Endothelial cell of umbilical vein (primary cell): ENCODE data around the gene GOLGA3. TPM values are rescaled to one million over a fixed set of nuclear protein-coding genes. Genes with fewer than 3 reads are reported as not detected.

Experiments
- BruUV-seq: library from RNA; stranded (reverse); fragments of 400-500 nt; replicated peaks from 2 replicates; lab custom pipeline; 2021; lab: Mats Ljungman, UMichigan
- CTCF ChIA-PET: fragments of 300-600, 350-600 bp; sonication (Branson Sonifier 250); formaldehyde crosslinking; loops from one replicate; lab custom pipeline; 2021; ENCODE audit warnings: antibody characterized with exemption, inconsistent platforms; lab: Charles Lee
- POLR2A ChIA-PET: fragments of 300-600, 350-600 bp; sonication (Branson Sonifier 250); formaldehyde crosslinking; loops from one replicate; lab custom pipeline; 2021; ENCODE audit warnings: antibody characterized with exemption, inconsistent platforms; lab: Charles Lee
- DNase-seq: peaks from one replicate; pipeline ENCODE4 v3.0.0-alpha.2; 2011; ENCODE audit warnings: low read depth, low spot score
- FAIRE-seq: peaks from 2 replicates; lab custom pipeline; 2011; peaks lifted over from hg19 to GRCh38; lab: Jason Lieb, UNC
- H2AFZ ChIP-seq: 2 replicates; pipeline ENCODE4 v1.6.0; 2012; ENCODE audit warnings: low read depth, low read length, control low read depth, inconsistent platforms
- H3K27ac ChIP-seq: 2 replicates; pipeline ENCODE4 v1.5.1; 2011; ENCODE audit warnings: low read depth, mild to moderate bottlenecking, control low read depth, low read length, moderate library complexity; ENCODE audit not compliant: insufficient read depth
- H3K27me3 ChIP-seq, 2 experiments: 2 replicates each; pipeline versions ENCODE4 v1.6.0 to v1.6.1; 2011; ENCODE audit warnings: low read length in 2 of 2, mixed read lengths in 1 of 2; ENCODE audit not compliant: control insufficient read depth in 2 of 2, insufficient read depth in 2 of 2
- H3K36me3 ChIP-seq, 2 experiments: 2 replicates in 1 of 2; 3 replicates in 1 of 2; pipeline ENCODE4 v1.5.1; 2011; ENCODE audit warnings: low read length in 2 of 2, mild to moderate bottlenecking in 1 of 2, moderate library complexity in 1 of 2; ENCODE audit not compliant: control insufficient read depth in 2 of 2, insufficient read depth in 2 of 2; ENCODE audit errors: extremely low read depth in 1 of 2
- H3K4me1 ChIP-seq: 3 replicates; pipeline ENCODE4 v1.5.1; 2011; ENCODE audit warnings: mild to moderate bottlenecking, low read length; ENCODE audit not compliant: control insufficient read depth, insufficient read depth; ENCODE audit errors: extremely low read depth
- H3K4me2 ChIP-seq: 2 replicates; pipeline ENCODE4 v1.6.1; 2011; ENCODE audit warnings: low read length, control low read depth, mixed read lengths; ENCODE audit not compliant: insufficient read depth
- H3K4me3 ChIP-seq, 3 experiments: fragments of 200-600 bp in 1 of 3; sonication (generic), shearing (Covaris generic) in 1 of 3; replicated peaks in 1 of 3; 2 replicates each; pipeline ENCODE4 v1.5.1; 2011 to 2016; ENCODE audit warnings: control low read depth in 3 of 3, low read length in 3 of 3, mild to moderate bottlenecking in 2 of 3, inconsistent platforms in 1 of 3, low read depth in 1 of 3, moderate library complexity in 1 of 3; ENCODE audit not compliant: insufficient read depth in 1 of 3
- H3K79me2 ChIP-seq: 2 replicates; pipeline ENCODE4 v1.6.0; 2012; ENCODE audit warnings: low read length, inconsistent platforms; ENCODE audit not compliant: control insufficient read depth, insufficient read depth
- H3K9ac ChIP-seq: replicated peaks from 2 replicates; pipeline ENCODE3; 2011; ENCODE audit warnings: low read length, control low read depth; ENCODE audit not compliant: insufficient read depth; ENCODE audit errors: extremely low read depth
- H3K9me1 ChIP-seq: replicated peaks from 3 replicates; pipeline ENCODE4 v1.6.0; 2011; ENCODE audit warnings: mild to moderate bottlenecking, low read length; ENCODE audit not compliant: control insufficient read depth, insufficient read depth; ENCODE audit errors: extremely low read depth
- H3K9me3 ChIP-seq: replicated peaks from 2 replicates; pipeline ENCODE4 v1.5.1; 2012; ENCODE audit warnings: low read length, inconsistent platforms; ENCODE audit not compliant: control insufficient read depth, insufficient read depth
- H4K20me1 ChIP-seq: replicated peaks from 2 replicates; pipeline ENCODE3; 2011; ENCODE audit warnings: mild to moderate bottlenecking, low read length; ENCODE audit not compliant: control insufficient read depth, insufficient read depth; ENCODE audit errors: extremely low read depth
- EZH2 ChIP-seq: IDR thresholded peaks from 2 replicates; pipeline ENCODE4 v1.6.1; 2012; ENCODE audit warnings: borderline replicate concordance, low read depth, mild to moderate bottlenecking, moderate library complexity, low read length, inconsistent platforms; ENCODE audit not compliant: severe bottlenecking
- FOS ChIP-seq: IDR thresholded peaks from 2 replicates; pipeline ENCODE4 v1.6.1; 2011; ENCODE audit warnings: mild to moderate bottlenecking, low read length, moderate library complexity, borderline replicate concordance; ENCODE audit not compliant: insufficient read depth
- GATA2 ChIP-seq: IDR thresholded peaks from 2 replicates; pipeline ENCODE4 v1.7.0; 2011; ENCODE audit warnings: low read depth, mild to moderate bottlenecking, moderate library complexity, mixed read lengths, low read length; ENCODE audit not compliant: insufficient read length, insufficient read depth
- JUN ChIP-seq: IDR thresholded peaks from 2 replicates; pipeline ENCODE4 v1.6.1; 2011; ENCODE audit warnings: borderline replicate concordance, low read depth; ENCODE audit not compliant: insufficient read length, insufficient read depth
- MYC ChIP-seq: IDR thresholded peaks from one replicate; pipeline ENCODE4 v1.6.1; 2011; ENCODE audit warnings: mild to moderate bottlenecking, low read depth, low read length
- POLR2A ChIP-seq: IDR thresholded peaks from 2 replicates; pipeline ENCODE4 v1.6.1; 2012; ENCODE audit warnings: low read depth, mild to moderate bottlenecking, control low read depth, low read length
- POLR2AphosphoS5 ChIP-seq: IDR thresholded peaks from 2 replicates; pipeline ENCODE4 v1.6.1; 2012; ENCODE audit warnings: low read depth, mild to moderate bottlenecking, control low read depth, low read length, moderate library complexity; ENCODE audit not compliant: insufficient read depth
- dilution Hi-C: fragments of 300-500 bp; cut with MboI; formaldehyde crosslinking; loops from one replicate; pipeline ENCODE4 v1.15.0; 2019; ENCODE audit warnings: low sequenced_read_pairs; ENCODE audit not compliant: extremely low pct_ligation_motif_present
- intact Hi-C: fragments of 100-400 bp; cut with micrococcal nuclease; formaldehyde crosslinking; loops from one replicate; pipeline ENCODE4 v1.10.0; 2022
- polyA plus RNA-seq, 4 experiments: library from polyadenylated mRNA; depleted of rRNA in 3 of 4; stranded (reverse) in 3 of 4; unstranded in 1 of 4; fragments of >200 nt; gene quantifications; 2 replicates each; pipeline versions ENCODE4 v1.2.1 to v1.2.3, GENCODE V29; 2011 to 2012; ENCODE audit warnings: missing spikeins in 1 of 4
- total RNA-seq: library from RNA; stranded (reverse); gene quantifications from 2 replicates; pipeline ENCODE4 v1.2.3, GENCODE V29; 2021
- TF ChIP-seq, protein P1 (sequence below), 2 donors: IDR thresholded peaks; 1 replicate in 1 of 2; 2 replicates in 1 of 2; pipeline ENCODE4 v1.5.1; 2011; ENCODE audit warnings: low read length in 2 of 2, mild to moderate bottlenecking in 2 of 2, moderate library complexity in 2 of 2, control low read depth in 1 of 2, inconsistent platforms in 1 of 2, low read depth in 1 of 2; ENCODE audit not compliant: insufficient read depth in 1 of 2; ENCODE audit errors: extremely low read depth in 1 of 2
- TF ChIP-seq, protein P2 (sequence below): IDR thresholded peaks from 2 replicates; pipeline ENCODE4 v1.6.1; 2011; ENCODE audit not compliant: insufficient read depth, insufficient read length

The GOLGA3 gene
- total and polyA plus RNA-seq, 2 donors (not counting 3 experiments of a cell fraction or from before 2014, with no cell fraction given): 18.4 to 86.0 TPM

DNA sequence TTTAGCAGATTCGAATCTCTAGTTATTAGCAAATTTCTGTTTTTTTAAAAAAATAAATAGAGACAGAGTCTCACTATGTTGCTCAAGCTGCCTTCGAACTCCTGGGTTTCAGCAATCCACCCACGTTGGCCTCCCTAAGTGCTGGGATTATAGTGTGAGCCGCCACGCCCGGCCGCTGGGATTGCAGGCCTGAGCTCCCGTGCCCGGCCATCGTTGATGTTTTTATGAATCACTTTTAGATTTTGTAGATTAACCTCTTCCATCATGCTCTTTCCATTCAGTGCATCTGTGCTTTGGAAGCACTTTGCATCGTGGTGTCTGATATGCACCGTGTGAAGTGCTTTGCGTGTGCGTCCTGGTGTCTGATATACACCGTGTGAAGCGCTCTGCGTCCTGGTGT lies 97.1 kb downstream of the GOLGA3 start:
- Histone ChIP-seq H3K27ac (no peak overlapping the region), H3K36me3 (peaks cover 29 to 53% of the 10 kb centered on the region in 2 experiments), H3K9me1 (no peaks in the 10 kb centered on the region), H3K4me3 (no peak overlapping the region), H3K9me3 (no peaks in the 10 kb centered on the region), H3K4me2 (no peak overlapping the region), H2AFZ (no peak overlapping the region), H4K20me1 (no peaks in the 10 kb centered on the region), H3K27me3 (no peaks in the 10 kb centered on the region), H3K79me2 (peaks cover 6% of the 10 kb centered on the region), H3K9ac (no peak overlapping the region), H3K4me1 (no peaks in the 10 kb centered on the region)
- DNase-seq (no peak), FAIRE-seq (no peak)
- ChIA-PET POLR2A (no interaction called here), CTCF (interaction anchor here (1.0 kb wide), 1 partner anchor 18 kb away, joined by 3 read pairs; no protein-coding TSS in a partner anchor)
- BruUV-seq: no TSS peak
- TF ChIP-seq JUN: no peak
- no peak for TF ChIP-seq EZH2
- TF ChIP-seq, protein P1, sequence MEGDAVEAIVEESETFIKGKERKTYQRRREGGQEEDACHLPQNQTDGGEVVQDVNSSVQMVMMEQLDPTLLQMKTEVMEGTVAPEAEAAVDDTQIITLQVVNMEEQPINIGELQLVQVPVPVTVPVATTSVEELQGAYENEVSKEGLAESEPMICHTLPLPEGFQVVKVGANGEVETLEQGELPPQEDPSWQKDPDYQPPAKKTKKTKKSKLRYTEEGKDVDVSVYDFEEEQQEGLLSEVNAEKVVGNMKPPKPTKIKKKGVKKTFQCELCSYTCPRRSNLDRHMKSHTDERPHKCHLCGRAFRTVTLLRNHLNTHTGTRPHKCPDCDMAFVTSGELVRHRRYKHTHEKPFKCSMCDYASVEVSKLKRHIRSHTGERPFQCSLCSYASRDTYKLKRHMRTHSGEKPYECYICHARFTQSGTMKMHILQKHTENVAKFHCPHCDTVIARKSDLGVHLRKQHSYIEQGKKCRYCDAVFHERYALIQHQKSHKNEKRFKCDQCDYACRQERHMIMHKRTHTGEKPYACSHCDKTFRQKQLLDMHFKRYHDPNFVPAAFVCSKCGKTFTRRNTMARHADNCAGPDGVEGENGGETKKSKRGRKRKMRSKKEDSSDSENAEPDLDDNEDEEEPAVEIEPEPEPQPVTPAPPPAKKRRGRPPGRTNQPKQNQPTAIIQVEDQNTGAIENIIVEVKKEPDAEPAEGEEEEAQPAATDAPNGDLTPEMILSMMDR (IDR thresholded peaks at IDR 0.05; ENCODE audit: extremely low read depth in 1 of 2, insufficient read depth in 1 of 2, low read depth in 1 of 2, low read length in 2 of 2): no peak
- no peak for TF ChIP-seq GATA2
- no peak for TF ChIP-seq MYC
- no peak for TF ChIP-seq FOS
- TF ChIP-seq POLR2A: no peak
- TF ChIP-seq, protein P2, sequence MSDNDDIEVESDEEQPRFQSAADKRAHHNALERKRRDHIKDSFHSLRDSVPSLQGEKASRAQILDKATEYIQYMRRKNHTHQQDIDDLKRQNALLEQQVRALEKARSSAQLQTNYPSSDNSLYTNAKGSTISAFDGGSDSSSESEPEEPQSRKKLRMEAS: no peak
- no peak for TF ChIP-seq POLR2AphosphoS5
- dilution Hi-C loops: no loop called here
- intact Hi-C loops: no loop called here
